ENCODE measurements around the gene ATP1A2.

- TF ChIP-seq CTCF (IDR thresholded peaks at IDR 0.05) (no peak), EZH2 (IDR thresholded peaks at IDR 0.05; ENCODE audit: borderline replicate concordance, insufficient read depth, low read depth, low read length, poor library complexity, severe bottlenecking) (no peak)
Observed at GRCh38 chr1:160091666-160092223, 23.8 kb upstream of the ATP1A2 start.
